Keratinocyte (primary cell): Measurements from ENCODE around the gene PTGDS. TPM values are rescaled to one million over a fixed set of nuclear protein-coding genes. Genes with fewer than 3 reads are reported as not detected.

Experiments
- DNase-seq: peaks from one replicate; pipeline ENCODE4 v3.0.0-alpha.2; 2011; ENCODE audit warnings: low read depth, missing footprints, low spot score
- FAIRE-seq: peaks from 2 replicates; lab custom pipeline; 2011; peaks lifted over from hg19 to GRCh38; lab: Jason Lieb, UNC
- H2AFZ ChIP-seq: 2 replicates; pipeline ENCODE4 v1.6.0; 2012; ENCODE audit warnings: low read length, control low read depth, inconsistent platforms; ENCODE audit not compliant: control insufficient read depth
- H3K27ac ChIP-seq: 2 replicates; pipeline ENCODE4 v1.5.1; 2011; ENCODE audit warnings: low read length; ENCODE audit not compliant: control insufficient read depth, insufficient read depth
- H3K27me3 ChIP-seq: 3 replicates; pipeline ENCODE4 v1.6.0; 2011; ENCODE audit warnings: low read length; ENCODE audit not compliant: control insufficient read depth, insufficient read depth; ENCODE audit errors: extremely low read depth
- H3K36me3 ChIP-seq, 2 experiments: 2 replicates in 1 of 2; 3 replicates in 1 of 2; pipeline ENCODE4 v1.5.1; 2011; ENCODE audit warnings: low read length in 2 of 2, mild to moderate bottlenecking in 1 of 2; ENCODE audit not compliant: control insufficient read depth in 2 of 2, insufficient read depth in 2 of 2; ENCODE audit errors: extremely low read depth in 1 of 2
- H3K4me1 ChIP-seq: 3 replicates; pipeline ENCODE4 v1.5.1; 2011; ENCODE audit warnings: low read length; ENCODE audit not compliant: control insufficient read depth, insufficient read depth; ENCODE audit errors: extremely low read depth
- H3K4me2 ChIP-seq: 3 replicates; pipeline ENCODE4 v1.6.0; 2011; ENCODE audit warnings: low read depth, low read length; ENCODE audit not compliant: control insufficient read depth, insufficient read depth; ENCODE audit errors: extremely low read depth
- H3K4me3 ChIP-seq, 3 experiments: fragments of 200-600 bp in 1 of 3; sonication (generic) in 1 of 3; 2 replicates in 2 of 3; 3 replicates in 1 of 3; pipeline ENCODE4 v1.5.1; 2011 to 2016; ENCODE audit warnings: low read length in 3 of 3, mild to moderate bottlenecking in 3 of 3, control low read depth in 2 of 3, inconsistent platforms in 1 of 3, low read depth in 1 of 3, mixed read lengths in 1 of 3, mixed run types in 1 of 3, moderate library complexity in 1 of 3; ENCODE audit not compliant: control insufficient read depth in 2 of 3, insufficient read depth in 2 of 3; ENCODE audit errors: extremely low read depth in 1 of 3
- H3K79me2 ChIP-seq: 2 replicates; pipeline ENCODE4 v1.6.0; 2012; ENCODE audit warnings: low read length; ENCODE audit not compliant: control insufficient read depth, insufficient read depth
- H3K9ac ChIP-seq: 3 replicates; pipeline ENCODE4 v1.6.0; 2011; ENCODE audit warnings: low read length; ENCODE audit not compliant: control insufficient read depth, insufficient read depth; ENCODE audit errors: extremely low read depth
- H3K9me1 ChIP-seq: 3 replicates; pipeline ENCODE4 v1.6.0; 2011; ENCODE audit warnings: low read length; ENCODE audit not compliant: control insufficient read depth, insufficient read depth; ENCODE audit errors: extremely low read depth
- H3K9me3 ChIP-seq: 2 replicates; pipeline ENCODE4 v1.5.1; 2012; ENCODE audit warnings: low read depth, low read length; ENCODE audit not compliant: control insufficient read depth
- H4K20me1 ChIP-seq: 3 replicates; pipeline ENCODE4 v1.6.0; 2011; ENCODE audit warnings: low read length; ENCODE audit not compliant: control insufficient read depth, insufficient read depth; ENCODE audit errors: extremely low read depth
- CTCF ChIP-seq, 3 experiments: IDR thresholded peaks in 1 of 3; conservative IDR thresholded peaks in 1 of 3; optimal IDR thresholded peaks in 1 of 3; 2 replicates in 2 of 3; 3 replicates in 1 of 3; pipeline versions ENCODE3 to v1.5.1; 2011; ENCODE audit warnings: low read length in 3 of 3, mild to moderate bottlenecking in 3 of 3, moderate library complexity in 2 of 3, control low read depth in 1 of 3, inconsistent platforms in 1 of 3; ENCODE audit not compliant: insufficient read depth in 2 of 3; ENCODE audit errors: extremely low read depth in 1 of 3
- EZH2 ChIP-seq: IDR thresholded peaks from one replicate; pipeline ENCODE4 v1.6.1; 2012; ENCODE audit warnings: inconsistent platforms, mild to moderate bottlenecking, low read length, moderate library complexity
- dilution Hi-C: fragments of 300-500 bp; cut with MboI; formaldehyde crosslinking; loops from one replicate; pipeline ENCODE4 v1.7.0; 2020; ENCODE audit warnings: low sequenced_read_pairs; ENCODE audit not compliant: extremely low pct_ligation_motif_present
- polyA plus RNA-seq, 5 experiments: library from polyadenylated mRNA; depleted of rRNA in 3 of 5; stranded (reverse) in 3 of 5; stranded (forward) in 1 of 5; unstranded in 1 of 5; fragments of >200 nt; gene quantifications; 1 replicate in 1 of 5; 2 replicates in 3 of 5; 3 replicates in 1 of 5; pipeline versions ENCODE4 v1.2.1 to v1.2.3, GENCODE V29; 2011 to 2012; ENCODE audit warnings: missing spikeins in 2 of 5, low read depth in 1 of 5, low replicate concordance in 1 of 5

PTGDS gene
- polyA plus RNA-seq, 1 donor (not counting 4 experiments of a cell fraction or from before 2014, with no cell fraction given): not detected

DNA sequence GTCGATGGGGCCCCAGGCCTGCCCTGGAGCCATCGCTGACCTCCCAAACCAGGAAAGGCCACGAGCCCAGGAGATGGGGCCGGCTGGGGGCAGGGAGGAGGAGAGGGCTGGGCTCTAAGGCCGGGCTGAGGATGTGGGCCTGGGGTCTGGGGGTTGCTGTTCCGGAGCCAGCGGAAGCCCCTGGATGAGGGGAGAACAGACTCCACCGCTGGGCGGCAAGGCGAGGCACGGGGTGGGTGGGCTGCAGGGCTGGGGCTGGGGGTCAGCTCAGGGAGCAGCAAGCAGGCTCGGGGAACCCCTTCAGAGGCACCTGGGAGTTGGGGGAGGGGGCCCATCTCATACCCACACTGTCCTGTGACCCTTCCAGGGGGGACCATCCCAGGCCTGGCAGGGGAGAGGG, 13.6 kb upstream of the PTGDS start:
- no peak overlapping the region for H3K9ac ChIP-seq
- H3K27me3 ChIP-seq: no peaks in the 10 kb centered on the region
- no peak overlapping the region for H3K27ac ChIP-seq
- no peaks in the 10 kb centered on the region for H3K9me3 ChIP-seq
- H4K20me1 ChIP-seq: no peaks in the 10 kb centered on the region
- no peak overlapping the region for H3K4me2 ChIP-seq
- no peak overlapping the region for H2AFZ ChIP-seq
- H3K79me2 ChIP-seq: no peaks in the 10 kb centered on the region
- no peak for TF ChIP-seq CTCF (optimal IDR thresholded peaks at IDR 0.05 in 1 of 3, IDR thresholded peaks at IDR 0.05 in 1 of 3, conservative IDR thresholded peaks at IDR 0.05 in 1 of 3; ENCODE audit: extremely low read depth in 1 of 3, insufficient read depth in 2 of 3, low read length in 3 of 3)
- dilution Hi-C loops: no loop called here
- H3K9me1 ChIP-seq: no peaks in the 10 kb centered on the region
- no peak for FAIRE-seq
- DNase-seq: no peak
- H3K36me3 ChIP-seq: no peaks in the 10 kb centered on the region
- H3K4me3 ChIP-seq: no peak overlapping the region
- H3K4me1 ChIP-seq: peaks cover 8% of the 10 kb centered on the region

GRCh38 chr9:136964171-136964689, 13.1 kb upstream of the PTGDS start:
- FAIRE-seq (no peak), DNase-seq (no peak)
- Histone ChIP-seq H3K9me3 (no peaks in the 10 kb centered on the region), H2AFZ (peak overlapping the region; percentile 40), H3K9ac (no peak overlapping the region), H3K27me3 (no peaks in the 10 kb centered on the region), H3K4me2 (peak overlapping the region; percentile 41), H3K4me1 (peaks cover 8% of the 10 kb centered on the region), H3K9me1 (no peaks in the 10 kb centered on the region), H3K36me3 (no peaks in the 10 kb centered on the region), H3K27ac (no peak overlapping the region), H3K4me3 (no peak overlapping the region), H4K20me1 (no peaks in the 10 kb centered on the region), H3K79me2 (no peaks in the 10 kb centered on the region)
- no peak for TF ChIP-seq EZH2
- no peak for TF ChIP-seq CTCF (optimal IDR thresholded peaks at IDR 0.05 in 1 of 3, IDR thresholded peaks at IDR 0.05 in 1 of 3, conservative IDR thresholded peaks at IDR 0.05 in 1 of 3; ENCODE audit: extremely low read depth in 1 of 3, insufficient read depth in 2 of 3, low read length in 3 of 3)
- dilution Hi-C loops: no loop called here
